PFSK-1 (cell line): ENCODE measurements around the gene TMEM250.

Source experiments
- POLR2AphosphoS5 ChIP-seq: IDR thresholded peaks from 2 replicates; pipeline ENCODE4 v1.6.1; 2012; ENCODE audit warnings: low read depth, mild to moderate bottlenecking, control low read depth, low read length, moderate library complexity
- SIN3A ChIP-seq: IDR thresholded peaks from 2 replicates; pipeline ENCODE4 v1.6.1; 2012; ENCODE audit warnings: mild to moderate bottlenecking, low read length, moderate library complexity, borderline replicate concordance; ENCODE audit not compliant: insufficient read depth
- TAF1 ChIP-seq: IDR thresholded peaks from 2 replicates; pipeline ENCODE4 v1.6.1; 2012; ENCODE audit warnings: low read length, control low read depth, borderline replicate concordance; ENCODE audit not compliant: insufficient read depth
- TF ChIP-seq, protein P1 (sequence below), 2 experiments: IDR thresholded peaks; 2 replicates each; pipeline versions ENCODE4 v1.6.1 to v1.8.0; 2011 to 2012; ENCODE audit warnings: low read depth in 2 of 2, low read length in 2 of 2, control low read depth in 1 of 2, inconsistent platforms in 1 of 2, mild to moderate bottlenecking in 1 of 2, moderate library complexity in 1 of 2; ENCODE audit not compliant: insufficient read depth in 1 of 2

DNA sequence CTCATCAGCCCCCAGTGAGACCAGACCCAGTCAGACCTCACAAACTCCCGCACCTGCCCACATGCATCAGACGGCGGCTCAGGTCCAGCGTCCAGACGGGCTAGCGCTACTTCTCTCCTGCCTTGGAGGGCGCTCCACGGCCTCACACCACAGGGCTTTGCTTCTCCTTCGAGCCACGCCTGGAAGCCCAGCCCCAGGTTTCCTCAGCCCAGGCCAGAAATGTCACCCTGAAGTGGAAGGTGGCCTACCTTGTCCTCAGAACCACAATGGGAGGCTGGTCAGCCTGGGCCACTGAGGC, 26.4 kb downstream of the TMEM250 start:
- TF ChIP-seq POLR2AphosphoS5: no peak
- TF ChIP-seq TAF1: no peak
- no peak for TF ChIP-seq SIN3A
- TF ChIP-seq, protein P1, sequence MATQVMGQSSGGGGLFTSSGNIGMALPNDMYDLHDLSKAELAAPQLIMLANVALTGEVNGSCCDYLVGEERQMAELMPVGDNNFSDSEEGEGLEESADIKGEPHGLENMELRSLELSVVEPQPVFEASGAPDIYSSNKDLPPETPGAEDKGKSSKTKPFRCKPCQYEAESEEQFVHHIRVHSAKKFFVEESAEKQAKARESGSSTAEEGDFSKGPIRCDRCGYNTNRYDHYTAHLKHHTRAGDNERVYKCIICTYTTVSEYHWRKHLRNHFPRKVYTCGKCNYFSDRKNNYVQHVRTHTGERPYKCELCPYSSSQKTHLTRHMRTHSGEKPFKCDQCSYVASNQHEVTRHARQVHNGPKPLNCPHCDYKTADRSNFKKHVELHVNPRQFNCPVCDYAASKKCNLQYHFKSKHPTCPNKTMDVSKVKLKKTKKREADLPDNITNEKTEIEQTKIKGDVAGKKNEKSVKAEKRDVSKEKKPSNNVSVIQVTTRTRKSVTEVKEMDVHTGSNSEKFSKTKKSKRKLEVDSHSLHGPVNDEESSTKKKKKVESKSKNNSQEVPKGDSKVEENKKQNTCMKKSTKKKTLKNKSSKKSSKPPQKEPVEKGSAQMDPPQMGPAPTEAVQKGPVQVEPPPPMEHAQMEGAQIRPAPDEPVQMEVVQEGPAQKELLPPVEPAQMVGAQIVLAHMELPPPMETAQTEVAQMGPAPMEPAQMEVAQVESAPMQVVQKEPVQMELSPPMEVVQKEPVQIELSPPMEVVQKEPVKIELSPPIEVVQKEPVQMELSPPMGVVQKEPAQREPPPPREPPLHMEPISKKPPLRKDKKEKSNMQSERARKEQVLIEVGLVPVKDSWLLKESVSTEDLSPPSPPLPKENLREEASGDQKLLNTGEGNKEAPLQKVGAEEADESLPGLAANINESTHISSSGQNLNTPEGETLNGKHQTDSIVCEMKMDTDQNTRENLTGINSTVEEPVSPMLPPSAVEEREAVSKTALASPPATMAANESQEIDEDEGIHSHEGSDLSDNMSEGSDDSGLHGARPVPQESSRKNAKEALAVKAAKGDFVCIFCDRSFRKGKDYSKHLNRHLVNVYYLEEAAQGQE (IDR thresholded peaks at IDR 0.05; ENCODE audit: insufficient read depth in 1 of 2, low read depth in 2 of 2, low read length in 2 of 2): no peak
